H1 (cell line): ENCODE results near the gene R3HDML. TPM values are rescaled to one million over a fixed set of nuclear protein-coding genes. Genes with fewer than 3 reads are reported as not detected.

Experiments used
- BCL11A ChIP-seq, 2 experiments: IDR thresholded peaks; one replicate each; pipeline ENCODE4 v1.6.1; 2011; ENCODE audit warnings: low read depth in 2 of 2, low read length in 2 of 2, mild to moderate bottlenecking in 2 of 2
- BRCA1 ChIP-seq: IDR thresholded peaks from 2 replicates; pipeline ENCODE4 v1.6.1; 2012; ENCODE audit warnings: low read depth, low read length, improper control_type of control experiment
- CEBPB ChIP-seq: IDR thresholded peaks from 2 replicates; pipeline ENCODE4 v1.6.1; 2012; ENCODE audit warnings: low read depth, low read length
- CHD1 ChIP-seq: IDR thresholded peaks from 2 replicates; pipeline ENCODE4 v1.6.1; 2012; ENCODE audit warnings: low read depth, low read length, improper control_type of control experiment
- CHD2 ChIP-seq: IDR thresholded peaks from 2 replicates; pipeline ENCODE4 v1.6.1; 2012; ENCODE audit warnings: low read length, improper control_type of control experiment
- EGR1 ChIP-seq: IDR thresholded peaks from 2 replicates; pipeline ENCODE4 v1.6.1; 2011; ENCODE audit warnings: low read depth, low read length, borderline replicate concordance
- NANOG ChIP-seq: IDR thresholded peaks from 2 replicates; pipeline ENCODE4 v1.6.1; 2011; ENCODE audit warnings: low read length, low read depth, mild to moderate bottlenecking, inconsistent platforms; ENCODE audit not compliant: insufficient read depth, poor library complexity, severe bottlenecking
- RBBP5 ChIP-seq: IDR thresholded peaks from 2 replicates; pipeline ENCODE4 v1.7.1; 2012; ENCODE audit warnings: low read depth, mild to moderate bottlenecking, inconsistent platforms, low read length, moderate library complexity, borderline replicate concordance
- SP2 ChIP-seq: IDR thresholded peaks from 2 replicates; pipeline ENCODE4 v1.6.1; 2012; ENCODE audit warnings: mild to moderate bottlenecking, low read length, inconsistent platforms
- SUZ12 ChIP-seq: fragments of 200-600 bp; sonication (generic); IDR thresholded peaks from 2 replicates; pipeline ENCODE4 v1.6.1; 2012; ENCODE audit warnings: mild to moderate bottlenecking, inconsistent platforms, low read length, moderate library complexity, mixed read lengths
- TAF7 ChIP-seq: optimal IDR thresholded peaks from 2 replicates; pipeline ENCODE3; 2011; ENCODE audit warnings: low read depth, mild to moderate bottlenecking, inconsistent platforms, low read length, moderate library complexity, borderline replicate concordance
- TBP ChIP-seq: IDR thresholded peaks from 2 replicates; pipeline ENCODE4 v1.6.1; 2011; ENCODE audit warnings: low read depth, low read length, improper control_type of control experiment
- USF2 ChIP-seq: IDR thresholded peaks from 2 replicates; pipeline ENCODE4 v1.6.1; 2011; ENCODE audit warnings: low read length, improper control_type of control experiment
- polyA plus RNA-seq, 7 experiments: library from polyadenylated mRNA; depleted of rRNA in 3 of 7; stranded (reverse) in 5 of 7; unstranded in 2 of 7; fragments of >200 nt in 5 of 7; fragments of 200-250 nt in 2 of 7; gene quantifications; 1 replicate in 5 of 7; 2 replicates in 1 of 7; 4 replicates in 1 of 7; pipeline versions ENCODE4 v1.2.1 to v1.2.3, GENCODE V29; 2011 to 2013; ENCODE audit warnings: missing spikeins in 2 of 7, mixed read lengths in 2 of 7
- total RNA-seq: library from RNA; stranded (reverse); fragmentation: NEBNext Ultra II Directional; extraction: Animal tissue kit (Norgen Biotek cat#: 25700); gene quantifications from 2 replicates; pipeline ENCODE4 v1.2.1, GENCODE V29; 2021
- TF ChIP-seq, protein P1 (sequence below): IDR thresholded peaks from 2 replicates; pipeline ENCODE4 v1.6.1; 2011; ENCODE audit warnings: low read depth, mild to moderate bottlenecking, low read length; ENCODE audit not compliant: insufficient read depth
- TF ChIP-seq, protein P2 (sequence below), 3 experiments: IDR thresholded peaks; 1 replicate in 2 of 3; 2 replicates in 1 of 3; pipeline versions ENCODE4 v1.5.1 to v1.6.1; 2011; ENCODE audit warnings: low read length in 3 of 3, mild to moderate bottlenecking in 3 of 3, inconsistent platforms in 2 of 3, low read depth in 1 of 3, moderate library complexity in 1 of 3; ENCODE audit not compliant: insufficient read depth in 1 of 3; ENCODE audit errors: control extremely low read depth in 1 of 3
- TF ChIP-seq, protein P3 (sequence below): IDR thresholded peaks from 2 replicates; pipeline ENCODE4 v1.6.1; 2012; ENCODE audit warnings: low read length, inconsistent platforms

R3HDML gene
- total and polyA plus RNA-seq, 2 of the 8 experiments (the other 6 are each of a cell fraction or from before 2014, with no cell fraction given) = not detected

DNA sequence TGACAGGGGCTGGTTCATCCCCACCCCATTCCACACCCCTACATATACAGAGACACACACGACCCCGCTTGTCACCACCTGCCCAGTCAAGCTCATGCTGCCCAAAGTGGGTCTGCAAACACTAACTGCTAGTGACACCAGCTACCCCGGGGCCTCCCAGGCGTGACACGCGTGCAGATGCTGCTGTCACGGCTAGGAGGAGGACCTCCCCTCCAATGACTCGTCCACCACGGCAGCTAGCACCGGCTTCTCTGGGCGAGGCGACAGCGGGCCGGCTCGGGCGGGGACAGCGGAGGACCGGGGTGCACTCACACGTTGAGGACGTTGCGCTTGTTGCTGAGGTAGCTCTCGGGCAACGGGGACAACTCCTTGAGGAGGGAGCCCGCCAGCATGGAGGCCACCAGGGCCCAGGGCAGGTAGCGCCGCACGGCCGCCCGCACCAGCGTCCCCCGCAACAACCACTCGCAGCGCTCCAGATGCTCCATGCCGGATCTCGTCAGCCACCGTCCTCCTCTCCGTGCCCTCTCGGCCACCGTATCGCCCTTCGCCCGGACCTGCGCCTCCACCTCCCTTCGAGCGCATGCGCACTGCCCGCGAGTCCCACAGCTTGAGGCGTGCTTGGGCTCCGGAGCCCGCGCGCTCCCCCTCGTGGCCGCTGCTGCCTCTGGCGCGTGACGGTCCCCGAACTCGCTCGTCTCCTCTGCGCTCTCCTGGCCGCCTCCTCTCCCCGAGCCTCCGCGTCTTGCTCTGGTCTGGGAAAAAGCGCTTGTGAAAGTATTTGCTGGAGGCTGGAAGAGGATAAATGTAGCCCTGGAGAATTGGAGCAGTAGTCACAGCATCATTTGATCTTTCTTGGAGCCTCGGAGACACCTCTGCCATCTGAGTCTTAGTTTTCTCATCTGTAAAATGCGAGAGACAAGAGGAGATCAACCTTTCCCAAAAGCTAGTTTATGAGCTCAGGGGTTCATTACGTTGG is 25.9 kb upstream of the R3HDML start, which contains the start of gene FITM2 (continued):
- no peak for TF ChIP-seq NANOG
- TF ChIP-seq CHD2 = 0 out of 2 replicates have a peak, but pooled peaks have one; percentile 9
- no peak for TF ChIP-seq CHD1
- no peak for TF ChIP-seq BCL11A (IDR thresholded peaks at IDR 0.05; ENCODE audit: low read depth in 2 of 2, low read length in 2 of 2)
- TF ChIP-seq SP2 = no peak
- no peak; the same call in 1 of the 2 replicates for TF ChIP-seq USF2
- TF ChIP-seq, protein P1, sequence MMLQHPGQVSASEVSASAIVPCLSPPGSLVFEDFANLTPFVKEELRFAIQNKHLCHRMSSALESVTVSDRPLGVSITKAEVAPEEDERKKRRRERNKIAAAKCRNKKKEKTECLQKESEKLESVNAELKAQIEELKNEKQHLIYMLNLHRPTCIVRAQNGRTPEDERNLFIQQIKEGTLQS = no peak
- peak; percentile 50; the same call in 1 of the 2 replicates for TF ChIP-seq RBBP5
- no peak for TF ChIP-seq EGR1
- TF ChIP-seq, protein P2, sequence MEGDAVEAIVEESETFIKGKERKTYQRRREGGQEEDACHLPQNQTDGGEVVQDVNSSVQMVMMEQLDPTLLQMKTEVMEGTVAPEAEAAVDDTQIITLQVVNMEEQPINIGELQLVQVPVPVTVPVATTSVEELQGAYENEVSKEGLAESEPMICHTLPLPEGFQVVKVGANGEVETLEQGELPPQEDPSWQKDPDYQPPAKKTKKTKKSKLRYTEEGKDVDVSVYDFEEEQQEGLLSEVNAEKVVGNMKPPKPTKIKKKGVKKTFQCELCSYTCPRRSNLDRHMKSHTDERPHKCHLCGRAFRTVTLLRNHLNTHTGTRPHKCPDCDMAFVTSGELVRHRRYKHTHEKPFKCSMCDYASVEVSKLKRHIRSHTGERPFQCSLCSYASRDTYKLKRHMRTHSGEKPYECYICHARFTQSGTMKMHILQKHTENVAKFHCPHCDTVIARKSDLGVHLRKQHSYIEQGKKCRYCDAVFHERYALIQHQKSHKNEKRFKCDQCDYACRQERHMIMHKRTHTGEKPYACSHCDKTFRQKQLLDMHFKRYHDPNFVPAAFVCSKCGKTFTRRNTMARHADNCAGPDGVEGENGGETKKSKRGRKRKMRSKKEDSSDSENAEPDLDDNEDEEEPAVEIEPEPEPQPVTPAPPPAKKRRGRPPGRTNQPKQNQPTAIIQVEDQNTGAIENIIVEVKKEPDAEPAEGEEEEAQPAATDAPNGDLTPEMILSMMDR (IDR thresholded peaks at IDR 0.05; ENCODE audit: control extremely low read depth in 1 of 3, insufficient read depth in 1 of 3, low read depth in 1 of 3, low read length in 3 of 3) = peak; percentile 90 to 93 (median 92)
- no peak for TF ChIP-seq BRCA1
- TF ChIP-seq CEBPB = no peak
- TF ChIP-seq SUZ12 = no peak
- no peak for TF ChIP-seq TAF7
- TF ChIP-seq TBP = peak; percentile 41; the same call in 1 of the 2 replicates
- TF ChIP-seq, protein P3, sequence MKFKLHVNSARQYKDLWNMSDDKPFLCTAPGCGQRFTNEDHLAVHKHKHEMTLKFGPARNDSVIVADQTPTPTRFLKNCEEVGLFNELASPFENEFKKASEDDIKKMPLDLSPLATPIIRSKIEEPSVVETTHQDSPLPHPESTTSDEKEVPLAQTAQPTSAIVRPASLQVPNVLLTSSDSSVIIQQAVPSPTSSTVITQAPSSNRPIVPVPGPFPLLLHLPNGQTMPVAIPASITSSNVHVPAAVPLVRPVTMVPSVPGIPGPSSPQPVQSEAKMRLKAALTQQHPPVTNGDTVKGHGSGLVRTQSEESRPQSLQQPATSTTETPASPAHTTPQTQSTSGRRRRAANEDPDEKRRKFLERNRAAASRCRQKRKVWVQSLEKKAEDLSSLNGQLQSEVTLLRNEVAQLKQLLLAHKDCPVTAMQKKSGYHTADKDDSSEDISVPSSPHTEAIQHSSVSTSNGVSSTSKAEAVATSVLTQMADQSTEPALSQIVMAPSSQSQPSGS = no peak
- TF ChIP-seq, all 59 proteins: peak for 17
